Activated CD4-positive, alpha-beta T cell treated with anti-CD3 and anti-CD28 coated beads for 24 hours (primary cell): ENCODE results near the gene CLEC7A.
A peak's percentile ranks its signal among the peaks of the same experiment; 100 is the strongest.

Experiments used
- DNase-seq, 2 donors: peaks; one replicate each; pipeline ENCODE4 v3.0.0-alpha.2; 2020; ENCODE audit warnings: low read depth in 2 of 2

CLEC7A gene

DNA sequence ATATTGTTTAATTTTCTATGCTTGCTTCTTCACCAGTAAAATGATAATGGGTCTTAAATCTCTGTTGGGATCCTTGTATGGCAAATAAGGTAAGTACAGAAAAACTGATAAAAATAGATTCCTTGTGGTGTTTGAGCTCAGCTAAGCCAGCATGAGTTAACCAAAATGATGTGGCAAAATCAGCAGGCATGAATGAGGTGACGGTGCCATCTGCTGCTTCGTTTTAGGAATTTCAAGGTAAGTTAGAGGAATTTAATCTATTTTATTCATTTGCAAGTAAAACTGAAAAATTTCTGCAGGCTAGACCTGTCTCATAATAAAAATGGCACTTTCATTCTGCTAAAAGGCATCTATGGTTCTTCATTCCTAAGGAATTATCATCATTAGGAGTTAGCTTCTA lies 10.0 kb upstream of the CLEC7A start:
- peak; percentile 9 to 15 for DNase-seq

DNA sequence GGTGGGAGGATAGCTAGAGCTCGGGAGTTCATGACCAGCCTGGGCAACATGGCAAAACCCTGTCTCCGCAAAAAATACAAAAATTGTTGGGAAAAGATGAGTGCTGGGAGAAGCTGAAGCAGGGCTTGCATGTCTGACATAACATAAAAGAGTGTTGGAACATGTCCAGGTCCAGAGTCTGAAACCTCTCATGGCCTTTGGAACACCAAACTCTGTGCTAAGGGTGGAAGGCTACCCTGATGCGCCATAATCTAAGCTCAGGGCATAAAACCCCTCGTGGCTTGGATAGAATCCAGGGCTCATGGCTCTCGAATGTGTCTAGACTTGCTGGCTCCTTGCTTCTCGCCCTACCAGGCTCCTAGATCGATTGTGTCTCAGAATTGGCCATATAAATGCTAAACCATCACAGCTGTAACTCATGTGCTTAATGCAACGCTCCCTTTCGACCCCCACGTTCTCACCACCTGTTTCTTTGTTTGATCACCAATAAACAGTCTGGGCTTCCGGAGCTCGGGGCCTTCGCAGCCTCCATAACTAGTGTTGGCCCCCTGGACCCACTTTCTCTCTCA lies 6.7 kb upstream of the CLEC7A start:
- no peak for DNase-seq

DNA sequence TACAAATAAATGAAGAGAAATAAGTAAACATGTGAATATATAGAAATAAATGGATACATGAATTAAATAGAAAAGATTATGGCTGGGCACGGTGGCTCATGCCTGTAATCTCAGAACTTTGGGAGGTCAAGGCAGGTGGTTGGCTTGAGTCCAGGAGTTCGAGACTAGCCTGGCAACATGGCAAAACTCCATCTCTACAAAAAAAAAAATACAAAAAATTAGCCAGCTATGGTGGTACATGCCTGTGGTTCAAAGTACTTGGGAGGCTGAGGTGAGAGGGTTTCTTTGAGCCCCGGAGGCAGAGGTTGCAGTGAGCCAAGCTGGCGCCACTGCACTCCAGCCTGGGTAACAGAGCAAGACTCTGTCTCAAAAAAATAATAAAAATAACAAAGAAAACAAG lies 5.1 kb upstream of the CLEC7A start:
- no peak for DNase-seq

DNA sequence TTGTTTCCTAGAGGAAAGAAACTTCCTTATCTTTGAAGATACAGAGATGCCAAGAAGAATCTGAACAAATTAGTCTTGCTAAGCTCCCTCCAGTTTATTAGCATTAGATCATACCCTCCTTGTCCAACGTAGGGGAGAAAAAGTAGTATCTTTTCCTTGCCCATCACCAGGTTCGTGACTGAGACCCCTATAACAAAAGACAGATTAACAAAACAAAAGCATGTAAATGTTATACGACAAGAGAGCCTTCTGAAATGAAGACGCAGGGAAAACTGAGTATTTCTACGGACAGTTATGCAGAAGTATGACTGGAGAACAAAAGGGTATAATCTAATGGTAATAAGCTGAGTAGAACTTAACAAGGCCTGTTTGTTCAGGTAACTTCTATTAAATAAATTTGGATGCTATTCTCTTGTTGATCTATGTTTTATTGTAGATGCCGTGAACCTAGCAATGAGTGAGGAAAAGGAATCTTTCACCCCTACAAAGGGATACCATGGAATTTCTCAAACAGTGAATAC lies 2.9 kb upstream of the CLEC7A start:
- DNase-seq, result no peak

DNA sequence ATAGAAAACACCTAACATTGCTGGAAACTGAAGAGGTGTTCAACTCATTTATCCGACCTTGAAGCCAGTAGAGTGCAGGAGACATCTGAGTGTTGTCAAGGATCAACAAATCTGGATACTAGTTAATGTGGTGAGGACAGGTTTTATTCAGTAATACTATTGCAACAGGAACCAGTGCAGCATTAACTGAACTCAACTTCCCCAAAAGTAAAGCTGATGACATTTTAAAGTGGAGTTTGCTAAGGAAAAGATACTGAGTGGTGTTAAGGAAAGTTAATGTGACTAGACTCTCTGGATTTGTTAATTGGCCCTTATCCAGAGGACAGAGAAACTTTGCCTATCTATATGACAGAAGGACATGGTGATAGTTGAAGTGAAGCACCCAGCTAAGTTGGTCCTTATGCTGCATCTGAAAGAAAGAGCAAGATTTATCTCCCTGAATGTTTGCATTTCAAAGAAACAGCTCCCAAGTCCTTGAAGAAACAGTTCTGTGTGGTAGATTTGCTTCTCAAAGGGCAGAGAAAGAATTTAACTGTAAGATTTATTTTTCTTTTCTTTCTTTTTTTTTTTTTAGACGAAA lies 1.2 kb upstream of the CLEC7A start:
- no peak for DNase-seq

DNA sequence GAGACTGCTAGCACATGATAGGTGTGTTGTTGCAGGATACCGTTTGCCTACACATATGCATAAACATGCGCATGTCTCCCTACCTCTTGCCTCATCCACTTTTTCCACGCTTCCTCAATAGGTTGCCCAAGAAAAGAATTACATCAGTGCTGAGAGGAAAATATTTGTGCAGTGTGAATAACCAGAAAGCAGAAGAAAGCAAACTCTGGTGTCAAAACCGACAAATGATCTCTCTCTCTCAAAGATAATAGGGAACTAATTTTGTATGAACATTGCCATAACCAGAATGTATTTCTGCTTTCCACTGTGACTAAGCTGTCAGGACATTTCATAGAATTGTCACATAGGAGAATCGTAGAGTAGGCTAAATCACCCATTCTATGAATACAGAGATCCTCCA lies 1.3 kb downstream of the CLEC7A start:
- no peak for DNase-seq

DNA sequence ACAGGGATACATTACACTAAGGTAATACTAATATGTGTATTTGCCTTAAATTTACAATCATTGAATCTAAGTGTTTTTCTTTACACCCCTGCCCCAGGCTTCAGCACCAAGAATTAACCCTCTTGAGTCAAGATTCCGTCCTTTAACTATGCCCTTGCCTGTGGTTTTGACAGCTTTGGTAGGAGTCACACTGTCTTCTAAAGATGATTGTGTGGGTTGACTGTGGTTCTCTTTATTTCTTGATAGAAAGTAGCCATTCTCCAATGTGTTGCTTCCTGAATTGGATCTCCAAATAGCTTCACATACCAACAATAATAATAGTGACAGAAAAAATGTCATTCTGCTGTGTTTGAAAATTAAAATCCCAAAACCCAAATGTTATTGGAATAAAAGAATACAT lies 3.6 kb downstream of the CLEC7A start:
- DNase-seq, result no peak

DNA sequence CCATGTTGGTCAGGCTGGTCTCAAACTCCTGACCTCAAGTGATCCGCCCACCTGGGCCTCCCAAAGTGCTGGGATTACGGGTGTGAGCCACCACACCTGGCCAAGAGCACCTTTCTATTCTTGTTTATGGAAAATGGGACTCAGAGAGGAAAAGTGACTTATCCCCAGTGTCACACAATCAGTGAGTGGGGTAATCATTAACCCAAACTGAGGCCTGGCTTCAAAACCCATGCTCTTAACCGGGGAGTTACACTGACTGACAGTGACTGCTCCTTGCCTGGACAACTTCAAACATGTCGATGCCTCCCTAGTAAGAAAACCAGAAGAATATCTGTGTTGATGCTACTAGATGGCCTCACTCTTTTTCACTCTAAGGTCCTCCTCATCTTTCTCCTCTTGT lies 7.3 kb downstream of the CLEC7A start:
- DNase-seq, result no peak

DNA sequence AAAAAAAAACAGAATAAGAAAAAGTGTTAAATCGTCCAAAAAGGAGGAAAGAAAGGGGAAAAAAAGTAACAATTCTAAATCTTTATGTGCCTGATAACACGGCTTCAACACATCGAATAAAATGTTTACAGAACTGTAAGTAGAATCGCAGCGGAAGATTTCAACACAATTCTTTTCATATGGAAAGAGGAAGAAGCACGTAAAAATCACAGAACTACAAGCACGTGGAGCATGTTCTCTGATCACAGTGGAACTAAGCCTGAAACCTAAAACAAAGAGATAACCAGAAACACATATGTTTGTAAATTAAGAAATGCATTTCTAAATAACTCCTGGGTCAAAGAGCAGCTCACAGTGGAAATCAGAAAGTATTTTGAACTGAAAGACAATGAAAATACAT lies 8.7 kb downstream of the CLEC7A start:
- no peak for DNase-seq

DNA sequence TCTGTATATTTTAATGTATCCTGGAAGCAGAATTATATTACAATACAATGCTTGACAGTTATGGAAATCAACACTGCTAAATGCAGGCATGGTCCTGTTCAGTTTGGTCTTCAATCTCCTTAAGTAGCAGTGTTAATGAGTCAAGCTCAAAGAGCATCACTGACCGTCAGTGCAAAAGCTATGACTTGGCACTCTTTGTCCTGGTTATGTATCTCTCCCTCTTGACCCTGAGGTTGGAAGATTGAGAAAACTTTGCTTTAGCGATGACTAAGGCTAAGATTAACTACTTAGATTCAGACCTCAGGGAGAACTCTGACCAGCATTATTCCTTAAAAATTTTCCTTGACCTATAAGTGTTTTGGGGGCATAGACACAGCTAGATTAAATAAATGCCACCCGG lies 10.9 kb downstream of the CLEC7A start:
- no peak for DNase-seq

DNA sequence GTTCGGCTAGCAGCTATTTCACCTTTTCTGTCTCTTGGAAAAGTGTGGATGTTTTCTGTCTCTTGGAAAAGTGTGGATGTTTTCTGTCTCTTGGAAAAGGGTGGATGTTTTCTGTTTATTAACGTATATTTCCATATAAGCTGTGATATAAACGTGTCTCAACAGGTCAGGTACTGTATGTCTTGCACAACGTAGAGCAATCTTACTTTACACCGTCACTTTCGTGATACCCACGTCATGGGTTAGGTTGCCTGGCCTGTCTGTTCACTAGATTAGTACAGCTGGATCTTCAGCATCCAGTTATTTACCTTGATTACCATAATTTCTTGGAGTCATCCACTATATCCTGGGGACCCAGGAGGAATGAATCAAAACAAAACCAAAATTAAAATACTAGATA lies 14.1 kb downstream of the CLEC7A start:
- no peak for DNase-seq

DNA sequence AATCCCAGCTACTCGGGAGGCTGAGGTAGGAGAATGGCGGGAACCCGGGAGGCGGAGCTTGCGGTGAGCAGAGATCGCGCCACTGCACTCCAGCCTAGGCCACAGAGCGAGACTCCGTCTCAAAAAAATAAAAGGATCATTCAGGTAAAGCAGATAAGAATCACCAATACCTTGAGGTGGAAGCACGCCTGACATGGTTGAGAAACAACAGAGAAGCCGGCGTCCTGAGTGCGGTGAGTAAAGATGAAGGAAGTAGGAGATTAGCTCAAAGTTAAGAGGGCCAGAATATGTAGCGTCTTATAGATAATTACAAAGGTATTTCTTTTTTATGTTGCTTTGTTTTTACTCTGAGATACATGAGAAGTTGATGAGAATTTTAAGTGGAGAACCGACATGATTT lies 14.7 kb downstream of the CLEC7A start:
- DNase-seq, result no peak

DNA sequence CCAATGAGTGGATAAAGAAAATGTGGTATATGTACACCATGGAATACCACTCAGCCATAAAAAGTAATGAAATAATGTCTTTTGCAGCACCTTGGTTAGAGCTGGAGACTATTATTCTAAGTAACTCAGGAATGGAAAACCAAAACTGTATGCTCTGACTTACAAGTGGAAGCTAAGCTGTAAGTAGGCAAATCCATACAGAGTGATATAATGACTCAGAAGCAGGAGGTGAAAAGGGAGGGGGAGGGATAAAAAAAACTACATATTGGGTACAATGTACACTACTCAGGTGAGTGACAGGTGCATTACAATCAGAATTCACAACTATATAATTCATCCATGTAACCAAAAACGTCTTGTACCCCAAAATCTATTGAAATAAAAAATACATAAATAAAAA lies 16.1 kb downstream of the CLEC7A start:
- no peak for DNase-seq

DNA sequence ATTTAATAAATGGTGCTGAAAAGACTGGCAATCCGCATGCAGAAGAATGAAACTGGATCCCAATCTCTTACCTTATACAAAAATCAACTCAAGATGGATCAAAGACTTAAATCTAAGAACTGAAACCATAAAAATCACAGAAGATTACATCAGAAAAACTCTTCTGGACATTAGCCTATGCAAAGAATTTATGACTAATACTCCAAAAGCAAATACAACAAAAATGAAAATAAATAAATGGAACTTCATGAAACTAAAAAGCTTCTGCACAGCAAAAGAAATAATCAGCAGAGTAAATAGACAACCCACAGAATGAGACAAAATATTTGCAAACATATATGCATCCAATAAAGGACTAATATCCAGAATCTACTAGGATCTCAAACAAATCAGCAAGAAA lies 16.9 kb downstream of the CLEC7A start:
- DNase-seq, result no peak

DNA sequence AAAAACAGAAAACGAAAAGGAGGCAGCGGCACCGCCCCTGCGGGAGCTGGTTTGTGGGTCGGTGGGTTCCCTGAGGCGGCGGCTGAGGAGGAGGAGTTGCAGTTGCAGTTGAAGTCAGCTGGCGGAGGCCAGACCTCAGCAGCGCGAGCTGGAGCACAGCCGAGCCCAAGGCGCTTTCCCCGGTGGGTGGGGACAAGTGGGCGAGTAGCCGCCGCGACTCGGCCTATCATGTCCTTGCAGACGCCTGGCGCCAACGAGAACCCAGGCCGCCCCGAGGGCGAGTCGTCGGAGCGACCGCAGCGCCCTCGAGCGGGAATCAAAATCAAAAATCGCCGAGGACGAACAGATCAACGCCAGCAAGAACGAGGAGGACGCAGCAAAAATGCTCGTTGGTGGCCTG lies 18.5 kb downstream of the CLEC7A start:
- DNase-seq, result no peak

DNA sequence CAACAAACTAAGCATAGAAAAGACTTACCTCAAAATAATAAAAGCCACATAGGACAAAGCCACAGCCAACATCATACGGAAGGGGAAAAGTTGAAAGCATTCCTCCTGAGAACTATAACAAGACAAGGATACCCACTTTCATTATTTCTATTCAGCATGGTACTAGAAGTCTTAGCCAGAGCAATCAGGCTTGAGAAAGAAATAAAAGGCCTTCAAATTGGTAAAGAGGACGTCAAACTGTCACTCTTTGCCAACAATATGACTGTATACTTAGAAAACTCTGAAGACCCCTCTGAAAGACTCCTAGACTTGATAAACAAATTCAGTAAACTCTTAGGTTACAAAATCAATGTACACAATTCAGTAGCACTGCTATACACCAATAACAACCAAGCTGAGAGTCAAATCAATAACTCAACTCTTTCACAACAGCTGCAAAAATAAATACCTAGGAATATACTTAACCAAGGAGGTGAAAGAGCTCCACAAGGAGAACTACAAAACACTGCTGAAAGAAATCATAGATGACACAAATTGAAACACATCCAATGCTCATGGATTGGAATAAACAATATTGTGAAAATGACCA lies 19.6 kb downstream of the CLEC7A start:
- DNase-seq, result no peak

DNA sequence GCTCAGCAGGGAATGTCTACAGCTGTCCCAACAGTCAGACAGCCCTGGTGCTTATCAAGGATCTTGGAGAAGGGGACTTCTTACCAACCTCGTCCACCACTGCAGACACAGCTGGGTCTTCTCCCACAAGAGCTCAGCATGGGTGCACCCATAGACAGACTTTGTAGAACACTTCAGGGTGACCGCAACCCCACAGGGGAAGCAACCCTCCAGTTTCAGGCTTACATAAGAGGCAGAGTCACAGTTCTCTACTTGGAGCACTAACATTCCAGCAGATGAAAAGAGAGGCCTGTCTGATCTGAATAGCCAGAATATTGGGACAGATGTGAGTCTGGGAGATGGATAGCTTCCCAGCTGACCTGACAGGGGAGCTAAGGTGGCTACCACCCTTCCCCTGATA lies 27.7 kb downstream of the CLEC7A start:
- no peak for DNase-seq

DNA sequence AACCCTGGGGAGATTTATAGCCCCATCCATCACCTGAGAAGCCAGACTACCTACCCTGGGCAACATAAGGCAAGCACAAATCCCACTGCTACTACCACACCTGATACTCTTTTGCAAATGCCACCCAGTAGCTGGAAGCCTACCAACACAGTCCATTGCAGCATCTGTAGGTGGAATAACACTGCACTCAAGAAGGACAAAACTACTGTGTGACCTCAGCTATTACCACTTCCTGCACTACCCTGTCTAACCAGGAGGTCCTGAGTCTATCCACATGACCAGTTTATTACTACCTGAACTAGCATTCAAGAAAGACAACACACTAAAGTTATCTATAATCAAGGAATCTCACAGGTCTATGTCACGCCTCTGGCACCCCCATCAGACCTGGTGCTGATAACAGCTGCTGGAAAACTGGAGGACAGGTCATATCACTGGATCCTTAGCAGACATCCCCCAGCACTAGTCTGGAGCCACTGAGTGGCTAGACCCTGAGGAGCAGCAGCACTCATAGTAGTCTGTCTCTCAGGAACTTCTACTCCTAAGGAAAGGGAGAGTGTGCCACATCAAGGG lies 28.3 kb downstream of the CLEC7A start:
- DNase-seq, result no peak

DNA sequence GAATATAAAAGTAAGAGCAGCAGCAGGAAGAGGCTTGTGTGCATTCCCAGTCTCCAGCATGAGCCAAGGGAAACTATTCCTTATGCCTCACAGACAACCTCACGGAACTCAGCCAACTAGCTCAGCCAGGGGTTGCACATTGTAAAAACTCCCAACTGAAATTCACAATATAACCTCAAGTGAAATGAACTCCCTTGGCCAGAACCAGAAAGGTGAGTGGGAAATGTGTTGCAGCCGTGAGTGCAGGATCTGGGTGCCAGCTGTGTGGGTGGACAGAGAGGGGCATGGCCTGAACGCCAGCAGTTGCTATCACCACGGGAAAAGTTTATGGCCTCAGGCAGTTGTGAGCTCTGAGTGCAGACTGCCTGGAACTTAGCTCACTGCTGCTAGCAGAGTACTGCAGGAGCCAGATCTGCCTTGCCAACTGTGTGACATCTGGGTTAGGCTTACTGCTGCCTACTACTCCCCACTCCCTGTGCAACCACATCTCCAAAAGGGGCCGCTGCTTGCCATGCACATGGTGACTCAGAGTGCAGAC lies 28.9 kb downstream of the CLEC7A start:
- no peak for DNase-seq

DNA sequence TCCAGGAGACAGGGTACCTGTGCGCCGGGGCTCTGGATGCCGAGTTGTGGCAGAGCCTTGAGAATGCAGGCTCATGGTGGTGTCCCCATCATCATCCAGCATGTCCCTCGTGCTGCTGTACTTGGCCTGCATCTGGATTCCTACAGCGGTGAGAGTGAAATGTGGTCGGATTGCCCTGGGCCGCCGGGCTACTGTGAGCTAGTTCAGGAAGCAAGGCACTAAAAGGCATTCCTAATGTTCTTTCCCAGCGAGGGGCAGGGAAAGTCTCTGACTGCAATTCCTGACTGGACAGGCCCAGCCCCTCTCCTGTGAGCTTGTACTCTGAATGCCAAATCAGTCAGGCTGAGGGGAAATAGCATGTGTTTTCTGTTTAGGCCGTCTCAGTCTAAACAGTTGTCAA lies 31.2 kb downstream of the CLEC7A start, which contains the start of gene CLEC1A:
Gene CLEC1A, minus strand, starts transcription at position 195 of the 400 bp plus-strand sequence. Its CDS starts 63 bp downstream, at position 132.
- DNase-seq, result no peak

DNA sequence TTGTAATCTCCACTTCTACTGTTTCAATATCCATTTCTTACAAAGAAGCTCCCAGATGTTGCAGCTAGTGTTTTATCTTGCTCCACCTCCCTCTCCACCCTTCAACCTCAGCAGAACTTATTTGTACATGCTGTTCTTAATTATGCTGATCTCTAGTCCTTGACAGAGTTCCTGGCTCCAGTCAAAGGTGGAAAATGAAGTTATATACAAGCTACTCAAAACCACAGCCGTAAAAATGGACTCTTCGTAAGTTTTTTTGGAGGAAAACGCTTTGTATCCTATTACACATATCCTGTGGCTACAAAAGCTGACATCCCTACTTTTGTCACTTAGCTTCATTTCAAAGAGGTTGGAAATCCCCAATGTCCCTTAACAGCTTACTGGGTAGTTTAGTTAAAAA lies 32.5 kb downstream of the CLEC7A start:
- DNase-seq, result no peak

DNA sequence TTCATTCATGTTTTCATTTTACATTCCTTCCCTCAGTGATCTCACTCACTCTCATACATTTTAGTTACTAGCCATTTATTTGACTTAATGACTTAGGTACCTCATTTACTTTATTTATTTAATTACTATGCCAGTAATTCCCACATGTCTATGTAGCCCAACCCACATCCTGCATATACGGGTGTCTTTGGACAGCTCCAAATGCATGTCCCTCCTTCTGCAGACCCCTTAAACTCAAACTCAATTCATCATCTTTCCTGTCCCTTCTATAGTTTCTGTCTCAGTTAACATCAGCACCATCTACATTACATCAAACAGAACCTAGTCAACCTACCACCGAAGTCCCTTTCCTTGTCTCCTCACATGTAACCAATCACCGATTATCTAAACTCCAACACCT lies 34.0 kb downstream of the CLEC7A start:
- DNase-seq, result no peak
